RWPE1 (cell line): ENCODE data around the gene OSBPL10.

Experiments used
- CTCF ChIA-PET: fragments of 350-600 bp; sonication (Branson Sonifier 250); formaldehyde crosslinking; extraction: SDS; loops from one replicate; lab custom pipeline; 2021; lab: Yijun Ruan, JAX
- POLR2A ChIA-PET: fragments of 400-600 bp; formaldehyde crosslinking; extraction: SDS; loops from one replicate; lab custom pipeline; 2020; ENCODE audit warnings: antibody characterized with exemption; ENCODE audit not compliant: low non-redundant PET; lab: Yijun Ruan, JAX
- DNase-seq: peaks from one replicate; pipeline ENCODE4 v3.0.0; 2012; ENCODE audit warnings: low spot score
- H3K27ac ChIP-seq: fragments of 450-650 bp; 2 replicates; pipeline ENCODE4 v1.5.1; 2017
- TF ChIP-seq, protein P1 (sequence below): fragments of 450-650 bp; conservative IDR thresholded peaks from 2 replicates; pipeline ENCODE4 v1.5.1; 2017; ENCODE audit warnings: low read depth, mild to moderate bottlenecking

Gene OSBPL10

DNA sequence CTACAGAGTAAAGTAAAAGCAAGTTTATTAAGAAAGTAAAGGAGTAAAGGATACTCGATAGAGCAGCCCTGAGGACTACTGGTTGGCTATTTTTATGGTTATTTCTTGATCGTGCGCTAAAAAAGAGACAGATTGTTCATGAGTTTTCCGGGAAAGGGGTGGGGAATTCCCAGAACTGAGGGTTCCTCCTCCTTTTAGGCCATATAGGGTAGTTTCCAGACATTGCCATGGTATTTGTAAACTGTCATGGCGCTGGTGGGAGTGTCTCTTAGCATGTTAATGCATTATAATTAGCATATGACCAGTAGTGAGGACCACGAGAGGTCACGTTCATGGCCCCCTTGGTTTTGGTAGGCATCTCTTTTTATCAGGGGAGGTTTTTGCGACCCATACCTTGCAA lies 213.1 kb downstream of the OSBPL10 start:
- no peak overlapping the region for H3K27ac ChIP-seq
- CTCF ChIA-PET: no interaction called here
- DNase-seq: no peak
- TF ChIP-seq, protein P1, sequence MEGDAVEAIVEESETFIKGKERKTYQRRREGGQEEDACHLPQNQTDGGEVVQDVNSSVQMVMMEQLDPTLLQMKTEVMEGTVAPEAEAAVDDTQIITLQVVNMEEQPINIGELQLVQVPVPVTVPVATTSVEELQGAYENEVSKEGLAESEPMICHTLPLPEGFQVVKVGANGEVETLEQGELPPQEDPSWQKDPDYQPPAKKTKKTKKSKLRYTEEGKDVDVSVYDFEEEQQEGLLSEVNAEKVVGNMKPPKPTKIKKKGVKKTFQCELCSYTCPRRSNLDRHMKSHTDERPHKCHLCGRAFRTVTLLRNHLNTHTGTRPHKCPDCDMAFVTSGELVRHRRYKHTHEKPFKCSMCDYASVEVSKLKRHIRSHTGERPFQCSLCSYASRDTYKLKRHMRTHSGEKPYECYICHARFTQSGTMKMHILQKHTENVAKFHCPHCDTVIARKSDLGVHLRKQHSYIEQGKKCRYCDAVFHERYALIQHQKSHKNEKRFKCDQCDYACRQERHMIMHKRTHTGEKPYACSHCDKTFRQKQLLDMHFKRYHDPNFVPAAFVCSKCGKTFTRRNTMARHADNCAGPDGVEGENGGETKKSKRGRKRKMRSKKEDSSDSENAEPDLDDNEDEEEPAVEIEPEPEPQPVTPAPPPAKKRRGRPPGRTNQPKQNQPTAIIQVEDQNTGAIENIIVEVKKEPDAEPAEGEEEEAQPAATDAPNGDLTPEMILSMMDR: no peak
- POLR2A ChIA-PET: no interaction called here

DNA sequence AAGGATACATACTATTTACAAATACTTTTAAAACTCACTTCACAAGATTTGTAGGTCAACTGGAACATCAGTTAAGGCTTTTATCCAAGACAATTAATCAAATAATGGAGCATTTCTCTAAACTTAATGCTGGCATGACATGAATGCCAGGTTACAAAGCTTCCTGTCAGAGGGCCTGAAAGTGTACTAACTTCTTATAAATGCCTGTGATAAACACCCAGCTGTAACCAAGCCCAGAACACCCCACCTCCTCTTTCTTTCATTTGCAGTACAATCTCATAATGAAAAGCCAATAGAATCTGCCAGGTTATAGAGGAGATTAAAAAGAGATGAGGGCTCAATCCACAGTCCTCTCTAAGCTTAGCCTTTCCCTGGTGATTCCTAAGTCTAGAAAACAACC lies 214.4 kb downstream of the OSBPL10 start:
- no peak overlapping the region for H3K27ac ChIP-seq
- TF ChIP-seq, protein P1: no peak
- ChIA-PET POLR2A (no interaction called here), CTCF (no interaction called here)
- no peak for DNase-seq

DNA sequence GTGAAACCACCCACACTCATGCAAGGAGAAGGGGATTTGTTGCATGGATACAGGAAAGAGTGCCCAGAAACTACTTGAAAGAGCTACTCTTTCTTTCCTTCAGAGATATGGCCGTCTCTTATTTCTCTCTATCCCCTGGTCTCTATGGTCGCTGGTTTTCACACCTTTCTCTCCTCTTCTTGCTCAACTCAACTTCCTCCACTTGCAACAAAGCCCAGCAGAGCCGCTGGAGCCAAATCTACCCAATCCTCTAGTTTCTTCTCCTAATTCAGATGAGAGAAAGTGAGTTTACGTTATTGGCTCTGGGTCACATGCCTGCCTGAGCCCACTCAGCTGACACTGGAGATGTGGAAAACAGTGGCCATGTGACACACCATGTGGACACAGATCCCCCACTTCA lies 215.2 kb downstream of the OSBPL10 start:
- TF ChIP-seq, protein P1: no peak
- DNase-seq: no peak
- POLR2A ChIA-PET: no interaction called here
- H3K27ac ChIP-seq: no peak overlapping the region
- CTCF ChIA-PET: interaction anchor here (0.7 kb wide), 1 partner anchor 320 kb away, joined by 3 read pairs; no protein-coding TSS in a partner anchor

DNA sequence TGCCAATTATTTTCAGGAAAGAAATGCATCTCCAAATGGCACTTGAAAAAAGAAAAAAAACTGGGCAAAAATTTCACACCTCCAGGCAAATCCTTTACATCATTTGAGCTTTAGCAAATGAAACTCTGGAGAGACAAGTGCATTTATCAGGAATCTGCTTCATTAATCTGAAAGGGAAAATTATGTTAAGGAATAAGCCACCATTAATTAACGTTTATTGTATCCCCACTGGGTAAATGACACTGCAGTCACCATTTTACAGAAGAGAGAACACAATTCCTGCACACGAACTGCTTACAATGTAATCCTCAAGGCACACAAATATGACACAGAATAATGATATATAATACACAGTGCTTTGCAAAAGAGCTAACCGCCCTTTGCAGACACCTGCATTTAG lies 217.3 kb downstream of the OSBPL10 start:
- ChIA-PET CTCF (interaction anchor here (1.0 kb wide), 1 partner anchor 37 kb away, joined by 5 read pairs; no protein-coding TSS in a partner anchor), POLR2A (no interaction called here)
- H3K27ac ChIP-seq: no peak overlapping the region
- TF ChIP-seq, protein P1: no peak
- DNase-seq: no peak

DNA sequence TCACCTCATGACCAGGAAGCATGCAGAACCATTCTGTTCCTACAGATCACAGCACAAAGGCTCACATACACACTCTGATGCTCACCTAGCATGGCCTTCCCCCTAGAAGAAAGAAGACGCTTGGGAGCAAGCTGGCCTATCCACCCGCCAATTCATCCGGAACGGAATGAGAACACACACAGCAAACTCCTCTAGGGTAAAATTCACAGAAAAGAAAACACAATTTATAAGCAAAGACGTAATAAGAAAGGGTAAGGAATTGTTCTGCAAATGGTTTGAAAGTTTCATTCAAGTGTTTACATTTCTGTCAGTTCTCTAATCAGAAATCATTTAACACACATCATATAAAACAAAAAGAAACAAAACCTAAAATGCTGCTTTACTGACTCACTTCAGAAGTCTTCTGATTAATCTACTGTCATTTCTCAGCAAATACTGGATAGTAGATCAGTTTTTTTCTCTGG lies 218.1 kb downstream of the OSBPL10 start:
- DNase-seq: no peak
- H3K27ac ChIP-seq: no peak overlapping the region
- CTCF ChIA-PET: no interaction called here
- POLR2A ChIA-PET: no interaction called here
- TF ChIP-seq, protein P1: no peak

DNA sequence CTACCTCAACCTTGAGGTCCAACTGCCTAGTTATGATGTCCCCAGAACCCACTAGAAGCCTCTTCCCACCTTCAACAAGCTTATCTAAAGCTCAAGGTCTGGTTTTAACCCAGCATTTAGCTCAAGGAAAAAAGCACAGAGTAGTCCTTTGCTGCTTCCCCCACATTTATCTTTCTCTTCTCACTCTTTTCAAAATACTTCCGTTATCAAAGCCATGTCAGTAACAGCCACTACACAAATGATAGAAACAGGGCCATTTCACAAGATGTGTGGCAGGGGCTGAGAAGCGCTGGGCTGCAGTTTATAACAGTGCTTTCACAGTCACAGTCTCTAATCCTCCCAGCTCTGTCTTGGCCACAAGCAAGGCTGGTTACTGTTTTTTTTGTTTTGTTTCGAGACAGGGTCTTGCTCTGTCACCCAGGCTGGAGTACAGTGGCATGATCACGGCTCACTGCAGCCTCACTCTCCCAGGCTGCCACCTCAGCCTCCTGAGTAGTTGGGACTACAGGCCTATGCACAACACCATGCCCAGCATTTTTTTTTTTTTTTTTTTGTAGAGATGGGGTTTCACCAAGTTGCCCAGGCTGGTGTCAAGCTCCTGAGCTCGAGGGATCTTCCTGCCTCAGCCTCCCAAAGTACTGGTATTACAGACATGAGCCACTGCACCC lies 218.8 kb downstream of the OSBPL10 start:
- TF ChIP-seq, protein P1: no peak
- ChIA-PET CTCF (no interaction called here), POLR2A (no interaction called here)
- no peak for DNase-seq
- no peak overlapping the region for H3K27ac ChIP-seq
